ENCODE data around the gene TRPM5.

DNA sequence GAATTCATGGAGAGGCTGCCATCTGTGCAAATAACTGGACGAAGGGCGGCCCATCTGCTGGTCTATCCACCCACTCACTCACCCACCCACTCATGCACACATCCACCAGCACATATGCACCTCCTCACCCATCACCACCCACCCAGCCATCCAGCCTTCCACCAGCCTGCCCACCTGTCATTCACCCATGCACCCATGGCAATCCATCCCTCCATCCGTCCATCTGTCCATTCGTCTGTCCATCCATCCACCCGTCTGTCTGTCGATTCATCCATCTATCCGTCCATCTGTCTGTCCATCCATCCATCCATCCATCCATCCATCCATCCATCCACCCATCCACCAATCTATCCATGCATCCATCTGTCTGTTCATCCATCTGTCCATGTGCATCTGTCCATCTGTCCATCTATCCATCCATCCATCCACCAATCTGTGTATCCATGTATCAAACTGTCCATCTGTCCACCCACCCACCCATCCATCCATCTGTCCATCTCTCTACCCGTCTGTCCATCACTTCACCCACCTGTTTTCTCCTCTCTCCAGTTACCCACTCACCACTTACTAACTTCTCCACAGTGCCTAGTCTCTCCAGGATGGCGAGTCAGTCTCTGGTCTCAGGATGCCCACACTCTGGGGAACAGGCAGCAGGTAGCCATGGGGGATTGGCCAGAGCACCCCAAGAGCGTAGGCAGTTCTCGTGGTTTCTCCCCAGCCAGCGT, 8.9 kb downstream of the TRPM5 start:
- TF ChIP-seq, protein P1, sequence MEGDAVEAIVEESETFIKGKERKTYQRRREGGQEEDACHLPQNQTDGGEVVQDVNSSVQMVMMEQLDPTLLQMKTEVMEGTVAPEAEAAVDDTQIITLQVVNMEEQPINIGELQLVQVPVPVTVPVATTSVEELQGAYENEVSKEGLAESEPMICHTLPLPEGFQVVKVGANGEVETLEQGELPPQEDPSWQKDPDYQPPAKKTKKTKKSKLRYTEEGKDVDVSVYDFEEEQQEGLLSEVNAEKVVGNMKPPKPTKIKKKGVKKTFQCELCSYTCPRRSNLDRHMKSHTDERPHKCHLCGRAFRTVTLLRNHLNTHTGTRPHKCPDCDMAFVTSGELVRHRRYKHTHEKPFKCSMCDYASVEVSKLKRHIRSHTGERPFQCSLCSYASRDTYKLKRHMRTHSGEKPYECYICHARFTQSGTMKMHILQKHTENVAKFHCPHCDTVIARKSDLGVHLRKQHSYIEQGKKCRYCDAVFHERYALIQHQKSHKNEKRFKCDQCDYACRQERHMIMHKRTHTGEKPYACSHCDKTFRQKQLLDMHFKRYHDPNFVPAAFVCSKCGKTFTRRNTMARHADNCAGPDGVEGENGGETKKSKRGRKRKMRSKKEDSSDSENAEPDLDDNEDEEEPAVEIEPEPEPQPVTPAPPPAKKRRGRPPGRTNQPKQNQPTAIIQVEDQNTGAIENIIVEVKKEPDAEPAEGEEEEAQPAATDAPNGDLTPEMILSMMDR (IDR thresholded peaks at IDR 0.05; ENCODE audit: insufficient read depth, low read length, poor library complexity, severe bottlenecking) = no peak
- no peak for TF ChIP-seq EZH2phosphoT487 (conservative IDR thresholded peaks at IDR 0.05; ENCODE audit: low read length)

Measured in SU-DHL-6 (cell line).